ENCODE results near the gene QRICH2. TPM values are rescaled to one million over a fixed set of nuclear protein-coding genes. Genes with fewer than 3 reads are reported as not detected.
"Not testable (repeated sequence)": the region's sequence is repeated elsewhere in the genome, so short reads cannot be mapped to it uniquely, and the experiment has no call there.

The QRICH2 gene
- total RNA-seq, 1 experiment from 2014 or later = 0.92 TPM

- Histone ChIP-seq H3K27me3 (no peaks in the 10 kb centered on the region), H3K36me3 (peaks cover 3% of the 10 kb centered on the region; the same call in 1 of the 2 replicates)
Measured at GRCh38 chr17:76273445-76274111, 34.5 kb downstream of the QRICH2 start.

DNA sequence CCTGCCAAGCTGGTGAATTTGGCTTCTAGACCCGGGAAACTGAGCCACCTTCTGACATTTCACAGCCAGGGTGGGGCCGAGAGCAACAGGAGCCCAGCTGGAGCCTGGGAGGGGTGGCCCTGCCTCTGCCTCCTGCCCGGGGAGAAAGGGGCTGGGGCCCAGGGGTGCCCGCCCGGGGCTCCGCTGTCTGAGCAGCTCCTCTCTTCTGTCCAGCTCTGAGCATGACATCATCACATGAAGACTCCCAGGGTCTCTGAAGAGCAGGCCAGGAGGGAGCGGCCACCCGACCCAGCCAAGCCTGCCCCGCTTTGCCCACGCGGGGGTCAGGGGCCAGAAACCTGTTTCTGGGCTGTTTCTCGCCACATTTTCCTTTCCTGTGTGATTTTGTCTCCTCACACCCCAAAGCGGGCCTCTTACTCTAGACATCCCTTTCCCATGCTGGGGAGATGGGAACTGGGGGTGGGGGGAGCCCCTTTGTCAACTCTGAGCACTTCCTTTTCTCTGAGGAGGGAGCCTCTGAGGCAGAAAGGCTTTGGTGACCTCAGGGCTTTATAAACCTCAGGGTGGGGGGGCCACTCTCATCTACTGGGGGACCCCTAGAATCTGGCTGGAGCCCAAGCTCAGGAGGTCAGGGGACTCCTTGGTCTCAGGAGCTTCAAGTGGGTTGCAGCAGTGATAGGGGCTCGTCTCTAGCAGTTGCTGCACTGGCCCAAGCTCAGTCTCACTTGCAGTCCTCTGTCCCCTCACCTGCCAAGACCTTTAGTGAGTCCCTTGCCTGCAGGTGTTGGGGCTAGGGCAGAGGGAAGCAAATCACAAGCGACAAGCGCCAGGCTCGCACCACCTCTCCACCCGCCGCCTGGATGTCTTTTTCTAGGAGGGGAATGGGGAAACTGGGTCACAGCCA, 35.3 kb downstream of the QRICH2 start:
- H3K9me3 ChIP-seq = no peaks in the 10 kb centered on the region
- DNase-seq = no peak
- H3K36me3 ChIP-seq = peaks cover 7% of the 10 kb centered on the region; the same call in 1 of the 2 replicates
- no peaks in the 10 kb centered on the region for H3K27me3 ChIP-seq
- H3K4me3 ChIP-seq = no peak overlapping the region

More at GRCh38 chr17:76273445-76274111, 34.5 kb downstream of the QRICH2 start:
- Histone ChIP-seq H3K4me3 (no peak overlapping the region), H3K9me3 (no peaks in the 10 kb centered on the region)
- DNase-seq = no peak

DNA sequence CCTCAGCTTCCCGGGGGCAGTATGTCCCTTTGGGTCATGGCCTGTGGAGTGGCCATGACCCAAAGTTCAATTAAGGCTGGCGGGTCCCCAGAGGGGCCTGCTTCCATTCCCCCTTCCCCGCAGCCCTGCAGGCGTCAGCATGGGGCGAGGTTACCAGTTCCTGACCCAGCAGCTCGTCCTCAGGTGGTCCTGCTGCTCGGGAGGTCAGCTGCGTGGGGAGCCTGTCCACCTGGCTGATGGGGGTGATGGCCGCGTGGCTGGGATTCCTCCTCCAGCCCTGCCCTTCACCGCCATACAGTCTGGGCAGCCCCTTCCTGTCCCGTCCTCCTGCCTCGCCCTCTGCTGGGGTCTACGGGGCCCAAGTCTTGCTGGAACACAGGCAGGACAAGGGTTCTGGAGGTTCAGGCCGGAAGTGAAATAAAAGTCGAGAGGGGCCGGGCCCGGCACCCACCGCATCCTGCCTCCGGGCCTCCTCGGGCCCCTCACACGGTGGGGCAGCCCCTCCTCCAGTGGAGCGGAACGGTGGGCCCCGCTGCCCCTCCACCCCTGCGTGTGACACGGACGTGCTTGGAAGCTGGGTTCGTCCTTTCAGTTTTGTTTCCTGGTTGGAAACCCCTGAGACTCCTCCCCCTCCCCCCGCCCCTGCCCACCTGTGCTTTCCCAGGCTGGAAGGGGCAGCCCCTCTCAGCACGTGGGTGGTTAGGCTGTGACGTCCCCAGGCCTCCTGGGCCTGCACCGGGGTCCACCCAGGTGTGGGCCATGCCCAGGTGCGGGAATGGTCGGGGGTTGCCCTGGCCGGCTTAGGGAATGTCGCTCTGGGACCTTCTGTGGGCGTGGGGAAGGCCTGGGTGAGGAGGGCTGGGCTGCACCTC, 36.2 kb downstream of the QRICH2 start:
- no peak for DNase-seq
- Histone ChIP-seq H3K36me3 (peaks cover 8% of the 10 kb centered on the region; the same call in 1 of the 2 replicates), H3K27me3 (no peaks in the 10 kb centered on the region), H3K9me3 (no peaks in the 10 kb centered on the region), H3K4me3 (no peak overlapping the region)

DNA sequence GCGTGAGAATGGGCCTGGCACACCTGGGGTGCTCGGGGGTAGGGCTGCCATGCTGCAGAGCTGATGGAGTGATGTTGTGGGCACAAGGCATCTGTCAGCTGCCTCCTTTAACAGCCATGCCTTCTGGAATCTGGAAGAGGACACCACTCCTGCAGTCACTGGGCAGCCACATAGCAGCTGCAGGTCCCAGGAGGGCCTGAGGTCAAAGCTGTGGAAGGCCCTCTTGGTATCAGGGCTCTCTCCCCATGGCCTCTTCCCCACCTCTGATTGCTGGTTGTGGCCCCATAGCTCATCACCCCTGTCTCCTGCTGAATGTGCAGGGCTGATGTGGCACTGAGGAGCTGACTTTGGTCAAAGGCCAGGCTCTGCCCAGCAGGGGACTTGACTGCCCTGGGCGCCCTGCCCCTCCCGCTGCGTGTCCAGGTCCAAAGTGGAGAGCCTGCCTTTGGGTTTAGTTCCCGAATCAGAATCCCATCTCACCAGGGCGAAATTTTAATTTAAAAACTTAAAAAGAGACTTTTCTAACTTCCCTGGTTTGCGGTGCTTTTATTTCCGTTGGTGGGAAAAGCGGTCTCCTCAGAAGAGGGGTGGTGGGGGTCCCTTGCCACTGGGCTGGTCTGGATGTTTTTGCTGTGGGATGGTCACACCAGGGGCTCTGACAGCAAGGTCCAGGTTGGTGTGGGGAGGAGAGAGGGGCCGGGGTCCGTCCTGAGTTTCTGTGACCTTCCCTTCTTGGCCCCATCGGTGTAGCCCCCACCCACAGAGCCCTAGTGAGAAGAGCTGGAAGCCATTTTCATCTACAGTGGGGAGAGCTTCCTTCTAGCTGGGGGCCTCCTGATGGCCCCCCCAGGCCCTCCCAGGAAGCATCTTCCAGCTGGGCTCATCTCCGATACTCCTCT, 37.1 kb downstream of the QRICH2 start:
- Histone ChIP-seq H3K27me3 (no peaks in the 10 kb centered on the region), H3K9me3 (no peaks in the 10 kb centered on the region), H3K4me3 (no peak overlapping the region), H3K36me3 (peaks cover 8% of the 10 kb centered on the region; the same call in 1 of the 2 replicates)
- no peak for DNase-seq

DNA sequence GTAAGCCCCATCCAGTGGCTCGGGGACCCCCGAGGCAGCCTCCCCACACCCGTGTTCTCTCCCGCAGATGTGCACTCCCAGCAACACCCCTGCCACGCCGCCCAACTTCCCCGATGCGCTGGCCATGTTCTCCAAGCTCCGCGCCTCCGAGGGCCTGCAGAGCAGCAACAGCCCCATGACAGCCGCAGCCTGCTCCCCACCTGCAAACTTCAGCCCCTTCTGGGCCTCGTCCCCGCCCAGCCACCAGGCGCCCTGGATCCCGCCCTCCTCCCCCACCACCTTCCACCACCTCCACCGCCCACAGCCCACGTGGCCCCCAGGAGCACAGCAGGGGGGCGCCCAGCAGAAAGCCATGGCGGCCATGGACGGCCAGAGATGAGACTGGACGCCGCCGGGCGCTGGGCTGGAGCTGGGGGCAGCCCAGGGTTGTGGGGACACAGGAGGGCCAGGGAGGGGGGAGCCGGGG, 37.9 kb downstream of the QRICH2 start:
- Histone ChIP-seq H3K36me3 (peaks cover 8% of the 10 kb centered on the region; the same call in 1 of the 2 replicates), H3K4me3 (no peak overlapping the region), H3K9me3 (no peaks in the 10 kb centered on the region), H3K27me3 (no peaks in the 10 kb centered on the region)
- DNase-seq = no peak

GRCh38 chr17:76268991-76269981, 38.8 kb downstream of the QRICH2 start:
- no peaks in the 10 kb centered on the region for H3K9me3 ChIP-seq
- H3K27me3 ChIP-seq = no peaks in the 10 kb centered on the region
- no peak overlapping the region for H3K4me3 ChIP-seq
- peaks cover 8% of the 10 kb centered on the region; the same call in 1 of the 2 replicates for H3K36me3 ChIP-seq
- DNase-seq = no peak

- Histone ChIP-seq H3K27me3 (no peaks in the 10 kb centered on the region), H3K4me3 (no peak overlapping the region), H3K36me3 (peaks cover 8% of the 10 kb centered on the region; the same call in 1 of the 2 replicates), H3K9me3 (no peaks in the 10 kb centered on the region)
- no peak for DNase-seq
Measured at GRCh38 chr17:76268015-76268749, 39.9 kb downstream of the QRICH2 start.

GRCh38 chr17:76267581-76268001, 40.5 kb downstream of the QRICH2 start:
- not testable (repeated sequence) for H3K9me3 ChIP-seq, H3K27me3 ChIP-seq, H3K4me3 ChIP-seq, H3K36me3 ChIP-seq, DNase-seq

DNA sequence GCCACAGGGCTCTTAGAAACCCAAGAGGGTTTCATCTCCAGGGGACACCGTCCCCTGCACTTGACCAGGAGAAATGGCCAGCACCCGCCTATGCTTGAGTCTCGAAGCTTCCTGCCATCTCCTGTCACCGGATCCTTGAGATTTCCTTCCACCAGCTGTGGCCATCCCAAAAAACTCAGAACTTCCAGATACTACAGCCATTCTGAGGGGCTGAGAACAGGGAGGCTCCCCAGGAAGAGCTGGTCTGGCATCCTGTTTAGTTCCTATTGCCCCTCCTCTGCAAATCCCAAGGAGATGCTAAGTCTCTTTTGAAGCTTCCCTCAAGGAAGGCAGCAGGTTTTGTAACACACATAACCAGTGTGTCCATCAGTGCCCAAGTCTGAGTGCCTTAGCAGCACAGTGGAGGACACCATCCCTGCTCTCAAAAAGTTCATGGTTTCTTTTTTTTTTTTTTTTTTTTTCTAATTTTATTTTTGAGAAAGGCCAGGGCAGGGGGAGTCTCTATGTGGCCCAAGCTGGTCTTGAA, 41.0 kb downstream of the QRICH2 start:
- no peak for DNase-seq

GRCh38 chr17:76266244-76266938, 41.7 kb downstream of the QRICH2 start:
- peak; percentile 29 for DNase-seq
- H3K9me3 ChIP-seq = no peaks in the 10 kb centered on the region

More for the DNA sequence above, 41.0 kb downstream of the QRICH2 start:
- no peaks in the 10 kb centered on the region for H3K9me3 ChIP-seq
- H3K36me3 ChIP-seq = peaks cover 8% of the 10 kb centered on the region; the same call in 1 of the 2 replicates
- no peak overlapping the region; the same call in 1 of the 2 replicates for H3K4me3 ChIP-seq
- no peaks in the 10 kb centered on the region for H3K27me3 ChIP-seq

GRCh38 chr17:76265624-76266243, 42.3 kb downstream of the QRICH2 start:
- Histone ChIP-seq H3K4me3 (peak overlapping the region; percentile 74), H3K27me3 (no peaks in the 10 kb centered on the region), H3K36me3 (peaks cover 6% of the 10 kb centered on the region; the same call in 1 of the 2 replicates), H3K9me3 (no peaks in the 10 kb centered on the region)
- DNase-seq = peak; percentile 56

More at GRCh38 chr17:76266244-76266938, 41.7 kb downstream of the QRICH2 start:
- Histone ChIP-seq H3K4me3 (peak overlapping the region; percentile 74), H3K36me3 (peaks cover 8% of the 10 kb centered on the region; the same call in 1 of the 2 replicates), H3K27me3 (no peaks in the 10 kb centered on the region)

DNA sequence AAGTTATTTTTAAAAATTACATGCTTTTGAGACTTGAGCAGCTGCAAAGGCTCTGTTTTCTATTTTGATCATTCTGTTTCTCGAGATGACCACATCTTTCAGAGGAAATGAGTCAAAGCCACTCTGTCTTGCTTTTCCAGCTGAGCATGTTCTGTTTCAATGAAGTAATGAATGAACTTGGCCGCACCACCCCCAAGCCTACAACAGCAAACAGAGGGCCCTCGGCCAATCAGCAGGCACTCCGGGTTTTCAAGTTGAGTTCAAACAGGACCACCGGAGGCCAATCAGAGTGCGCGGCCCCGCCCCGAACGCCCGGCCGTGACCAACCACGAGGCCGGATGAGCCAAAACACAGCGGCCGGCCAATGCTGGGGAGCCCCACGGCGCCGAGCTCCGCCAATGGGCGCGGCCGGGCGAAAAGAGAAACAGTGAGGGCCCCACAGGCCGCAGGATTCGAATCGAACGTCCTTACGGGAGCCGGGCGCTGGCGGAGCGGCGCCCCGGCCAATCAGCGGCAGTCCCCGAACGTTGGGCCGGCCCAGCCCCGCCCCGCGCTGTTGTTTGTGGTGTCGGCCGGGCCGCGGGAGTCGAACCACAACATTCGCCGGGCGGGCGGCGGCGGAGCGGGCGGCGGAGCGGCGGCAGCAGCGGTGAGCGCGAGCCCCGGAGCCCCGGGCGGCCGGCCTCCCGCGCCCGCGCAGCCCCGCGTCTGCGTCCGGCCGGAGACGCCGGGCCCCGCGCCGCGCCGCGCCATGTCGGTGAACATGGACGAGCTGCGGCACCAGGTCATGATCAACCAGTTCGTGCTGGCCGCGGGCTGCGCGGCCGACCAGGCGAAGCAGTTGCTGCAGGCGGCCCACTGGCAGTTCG, 43.1 kb downstream of the QRICH2 start, which contains the start of gene UBALD2:
Gene UBALD2, plus strand, starts transcription at position 594 of the 869 bp plus-strand sequence. Its CDS starts 158 bp downstream, at position 752.
- peak; percentile 100 for DNase-seq
- peaks cover 5% of the 10 kb centered on the region; the same call in 1 of the 2 replicates for H3K36me3 ChIP-seq
- no peaks in the 10 kb centered on the region for H3K27me3 ChIP-seq
- H3K9me3 ChIP-seq = no peaks in the 10 kb centered on the region
- peak within 1 kb of the TSS; percentile 74 for H3K4me3 ChIP-seq
